GM12892 (cell line): ENCODE data around the gene JPH4.
A peak's percentile ranks its signal among the peaks of the same experiment; 100 is the strongest.

ENCODE experiments used
- POLR2A ChIP-seq: IDR thresholded peaks from 2 replicates; pipeline ENCODE4 v1.6.1; 2011; ENCODE audit warnings: low read depth, low read length, control low read depth
- TAF1 ChIP-seq: IDR thresholded peaks from 2 replicates; pipeline ENCODE4 v1.6.1; 2011; ENCODE audit warnings: low read depth, mild to moderate bottlenecking, control low read depth, low read length, borderline replicate concordance

DNA sequence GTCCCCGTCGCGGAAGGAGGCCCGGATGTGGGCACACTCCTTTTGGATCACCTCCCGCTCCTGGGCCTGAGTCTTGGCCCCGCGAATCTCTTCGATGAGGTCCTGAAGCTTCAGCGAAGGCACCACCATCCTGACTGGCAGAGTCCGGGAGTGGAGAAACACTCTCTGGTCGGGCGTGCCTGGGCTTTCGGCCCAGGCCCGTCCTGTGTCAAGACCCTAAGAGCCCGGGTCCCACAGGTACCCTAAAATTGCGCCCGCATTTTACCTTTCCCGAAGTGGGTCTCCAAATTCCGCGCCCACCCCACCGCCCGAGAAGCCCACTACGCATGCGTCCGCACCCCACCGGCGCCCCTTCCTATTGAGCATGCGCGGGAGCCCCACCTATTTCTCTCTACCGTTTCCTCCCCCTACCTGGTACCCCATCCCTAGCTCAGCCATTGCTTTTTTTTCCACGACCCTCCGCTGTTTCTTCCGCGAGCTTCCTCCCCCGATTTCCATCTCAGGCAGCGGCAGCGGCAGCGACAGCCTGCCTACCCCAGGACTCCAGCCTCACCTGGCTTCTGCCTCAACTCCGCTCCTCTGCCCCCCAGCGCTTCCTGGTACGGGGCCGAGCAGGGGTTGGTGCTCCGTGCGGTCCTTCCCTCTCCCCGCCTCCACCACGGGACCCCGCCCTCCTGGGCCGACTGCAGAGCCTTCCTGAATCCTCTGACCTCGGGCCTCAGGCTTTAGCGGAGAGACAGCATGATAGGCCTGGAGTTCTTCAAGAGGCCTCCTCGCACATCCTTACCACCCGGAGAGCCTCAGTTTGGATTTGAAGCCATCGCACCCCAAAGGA is 11.2 kb downstream of the JPH4 start, which contains the start of gene AP1G2:
- TF ChIP-seq POLR2A (peak; percentile 87), TAF1 (peak; percentile 48; the same call in 1 of the 2 replicates)
